Smooth muscle cell (in vitro differentiated cells): ENCODE data around the gene MCF2L. TPM values are rescaled to one million over a fixed set of nuclear protein-coding genes. Genes with fewer than 3 reads are reported as not detected.

Experiments used
- DNase-seq: peaks from one replicate; lab custom pipeline; 2025; ENCODE audit not compliant: unreplicated experiment; lab: John Stamatoyannopoulos, UW
- H2AFZ ChIP-seq: fragments of 200-600 bp; sonication (generic); 2 replicates; pipeline ENCODE4 v1.6.0; 2016; ENCODE audit warnings: antibody characterized with exemption, low read depth, mild to moderate bottlenecking
- H3F3A ChIP-seq: fragments of 200-600 bp; sonication (generic); 2 replicates; pipeline ENCODE4 v1.6.0; 2017; ENCODE audit warnings: antibody characterized with exemption, low read depth
- H3K27ac ChIP-seq: fragments of 200-600 bp; sonication (generic); 2 replicates; pipeline ENCODE4 v1.5.1; 2016; ENCODE audit warnings: low read depth, mild to moderate bottlenecking
- H3K27me3 ChIP-seq: fragments of 200-600 bp; sonication (generic); 2 replicates; pipeline ENCODE4 v1.6.1; 2016; ENCODE audit warnings: low read depth, mild to moderate bottlenecking
- H3K36me3 ChIP-seq: fragments of 200-600 bp; sonication (generic); 2 replicates; pipeline ENCODE4 v1.5.1; 2016; ENCODE audit warnings: low read depth
- H3K4me1 ChIP-seq: fragments of 200-600 bp; sonication (generic); 2 replicates; pipeline ENCODE4 v1.5.1; 2016; ENCODE audit warnings: low read depth
- H3K4me2 ChIP-seq: fragments of 200-600 bp; sonication (generic); 2 replicates; pipeline ENCODE4 v1.6.0; 2016; ENCODE audit warnings: mild to moderate bottlenecking
- H3K4me3 ChIP-seq: fragments of 200-600 bp; sonication (generic); 2 replicates; pipeline ENCODE4 v1.5.1; 2016; ENCODE audit warnings: mild to moderate bottlenecking
- H3K79me2 ChIP-seq: fragments of 200-600 bp; sonication (generic); 2 replicates; pipeline ENCODE4 v1.6.0; 2016; ENCODE audit warnings: low read depth, mild to moderate bottlenecking
- H3K9ac ChIP-seq: fragments of 200-600 bp; sonication (generic); 2 replicates; pipeline ENCODE4 v1.6.0; 2016; ENCODE audit warnings: low read depth
- H3K9me3 ChIP-seq: fragments of 200-600 bp; sonication (generic); replicated peaks from 2 replicates; pipeline ENCODE4 v1.5.1; 2016; ENCODE audit warnings: low read depth
- H4K20me1 ChIP-seq: fragments of 200-600 bp; sonication (generic); 2 replicates; pipeline ENCODE4 v1.6.0; 2016; ENCODE audit warnings: low read depth
- CTCF ChIP-seq: fragments of 200-600 bp; sonication (generic); IDR thresholded peaks from 2 replicates; pipeline ENCODE4 v1.5.1; 2017; ENCODE audit warnings: borderline replicate concordance, mild to moderate bottlenecking, antibody characterized with exemption; ENCODE audit not compliant: insufficient read depth, poor library complexity, severe bottlenecking
- WGBS: methylation state at CpG from one replicate; pipeline ENCODE4 v1.1.7; 2016; ENCODE audit warnings: low lambda C conversion rate; 5-methylcytosine and 5-hydroxymethylcytosine counted together
- polyA plus RNA-seq: library from polyadenylated mRNA; unstranded; fragments of >200 nt; fragmentation: Nextera tagmentation; extraction: Ambion mirVana; gene quantifications from 2 replicates; pipeline ENCODE4 v1.2.1, GENCODE V29; 2016
- total RNA-seq: library from RNA; depleted of rRNA; stranded (reverse); fragments of >200 nt; gene quantifications from 2 replicates; pipeline ENCODE4 v1.2.3, GENCODE V29; 2014

The MCF2L gene
- total and polyA plus RNA-seq, 2 experiments from 2014 or later, result 0.54 to 7.6 TPM

- Histone ChIP-seq H2AFZ (no peak overlapping the region), H3K4me2 (no peak overlapping the region), H3K27me3 (no peaks in the 10 kb centered on the region), H3K4me3 (no peak overlapping the region), H3F3A (no peaks in the 10 kb centered on the region), H3K4me1 (no peaks in the 10 kb centered on the region), H3K9ac (no peak overlapping the region), H3K27ac (no peak overlapping the region), H4K20me1 (no peaks in the 10 kb centered on the region), H3K9me3 (no peaks in the 10 kb centered on the region), H3K79me2 (no peaks in the 10 kb centered on the region), H3K36me3 (no peaks in the 10 kb centered on the region)
- WGBS, result 77% methylated on average over 12 of the region's 18 CpGs
- no peak for DNase-seq
- TF ChIP-seq CTCF, result no peak
Measured at GRCh38 chr13:112980434-112980833, 11.4 kb downstream of the MCF2L start.

- no peaks in the 10 kb centered on the region for H3K27me3 ChIP-seq
Measured at GRCh38 chr13:112981451-112981850, 12.4 kb downstream of the MCF2L start.

GRCh38 chr13:112982281-112983041 lies 13.4 kb downstream of the MCF2L start:
- WGBS, result 92% methylated on average over 32 of the region's 33 CpGs
- no peak for TF ChIP-seq CTCF
- Histone ChIP-seq H3K9ac (no peak overlapping the region), H3K27me3 (no peaks in the 10 kb centered on the region), H3K27ac (no peak overlapping the region), H3K4me2 (no peak overlapping the region), H3F3A (no peaks in the 10 kb centered on the region), H4K20me1 (no peaks in the 10 kb centered on the region), H3K4me1 (no peaks in the 10 kb centered on the region), H3K36me3 (no peaks in the 10 kb centered on the region), H3K9me3 (no peaks in the 10 kb centered on the region), H2AFZ (no peak overlapping the region), H3K4me3 (no peak overlapping the region), H3K79me2 (no peaks in the 10 kb centered on the region)
- no peak for DNase-seq

More at GRCh38 chr13:112981451-112981850, 12.4 kb downstream of the MCF2L start:
- no peaks in the 10 kb centered on the region for H3F3A ChIP-seq
- H3K4me1 ChIP-seq, result no peaks in the 10 kb centered on the region
- H3K27ac ChIP-seq, result no peak overlapping the region
- no peaks in the 10 kb centered on the region for H3K36me3 ChIP-seq
- no peaks in the 10 kb centered on the region for H3K9me3 ChIP-seq
- no peak overlapping the region for H3K4me2 ChIP-seq
- DNase-seq, result no peak
- TF ChIP-seq CTCF, result no peak
- H4K20me1 ChIP-seq, result no peaks in the 10 kb centered on the region
- WGBS, result 90% methylated on average over 18 of the region's 20 CpGs
- no peaks in the 10 kb centered on the region for H3K79me2 ChIP-seq
- no peak overlapping the region for H3K9ac ChIP-seq
- H2AFZ ChIP-seq, result no peak overlapping the region
- no peak overlapping the region for H3K4me3 ChIP-seq

GRCh38 chr13:112983042-112983305 lies 14.0 kb downstream of the MCF2L start:
- H3F3A ChIP-seq, result no peaks in the 10 kb centered on the region
- no peak for DNase-seq
- no peak overlapping the region for H3K4me3 ChIP-seq
- no peaks in the 10 kb centered on the region for H3K27me3 ChIP-seq
- no peak overlapping the region for H3K9ac ChIP-seq
- H3K27ac ChIP-seq, result no peak overlapping the region
- no peak overlapping the region for H2AFZ ChIP-seq
- H4K20me1 ChIP-seq, result no peaks in the 10 kb centered on the region
- H3K9me3 ChIP-seq, result no peaks in the 10 kb centered on the region
- 93% methylated on average over 5 of the region's 5 CpGs for WGBS
- H3K79me2 ChIP-seq, result no peaks in the 10 kb centered on the region
- TF ChIP-seq CTCF, result no peak
- no peak overlapping the region for H3K4me2 ChIP-seq
- no peaks in the 10 kb centered on the region for H3K4me1 ChIP-seq
- H3K36me3 ChIP-seq, result no peaks in the 10 kb centered on the region
